ENCODE data around the gene FXYD1. TPM values are rescaled to one million over a fixed set of nuclear protein-coding genes. Genes with fewer than 3 reads are reported as not detected.

The FXYD1 gene
- total and polyA plus RNA-seq, 2 of the 8 experiments (the other 6 are each of a cell fraction or from before 2014, with no cell fraction given) = 1.6 to 8.1 TPM

- Histone ChIP-seq H3K9ac (replicated peaks in 1 of 4; ENCODE audit: extremely low read depth in 1 of 4, low read depth in 3 of 4, low read length in 3 of 4) (no peak overlapping the region), H3K4ac (replicated peaks; ENCODE audit: insufficient read length, low read depth, low read length) (no peak overlapping the region), H3K23me2 (ENCODE audit: low read depth, low read length) (no peaks in the 10 kb centered on the region), H3K56ac (replicated peaks; ENCODE audit: insufficient read length, low read depth, low read length) (no peak overlapping the region), H2BK5ac (ENCODE audit: low read depth, low read length) (no peak overlapping the region), H3K4me2 (ENCODE audit: insufficient read depth in 1 of 2, low read depth in 2 of 2, low read length in 2 of 2) (no peak overlapping the region), H4K8ac (ENCODE audit: extremely low read depth, insufficient read depth, low read length) (no peak overlapping the region; the same call in 1 of the 2 replicates), H2BK20ac (ENCODE audit: low read length) (0 out of 2 replicates have a peak overlapping the region, but pooled peaks have one; percentile 9), H3K79me1 (ENCODE audit: low read depth, low read length) (no peaks in the 10 kb centered on the region), H2BK12ac (ENCODE audit: low read depth, low read length) (peak overlapping the region; percentile 7; the same call in 1 of the 2 replicates), H3K27me3 (replicated peaks in 1 of 4; ENCODE audit: control insufficient read depth in 3 of 4, extremely low read depth in 1 of 4, insufficient read depth in 3 of 4, low read length in 3 of 4) (no peaks in the 10 kb centered on the region; a peak in 1 of 7 replicates), H3K27ac (ENCODE audit: low read depth, low read length) (no peak overlapping the region; the same call in 1 of the 2 replicates), H3K4me3 (ENCODE audit: extremely low read depth in 1 of 4, insufficient read depth in 2 of 4, low read depth in 3 of 4, low read length in 4 of 4) (no peak overlapping the region), H4K5ac (ENCODE audit: insufficient read length, low read depth, low read length) (no peak overlapping the region), H4K91ac (replicated peaks; ENCODE audit: insufficient read length, low read length) (no peak overlapping the region), H3K23ac (ENCODE audit: insufficient read length) (no peak overlapping the region), H3K79me2 (ENCODE audit: control insufficient read depth in 1 of 2, insufficient read depth in 2 of 2, low read length in 2 of 2) (no peaks in the 10 kb centered on the region), H2AFZ (ENCODE audit: low read length) (no peak overlapping the region), H3K14ac (ENCODE audit: insufficient read length) (no peak overlapping the region), H2BK120ac (replicated peaks; ENCODE audit: low read depth, low read length) (no peak overlapping the region), H2AK5ac (ENCODE audit: low read depth, low read length) (peak overlapping the region; percentile 70; the same call in 1 of the 2 replicates), H4K20me1 (replicated peaks in 1 of 2; ENCODE audit: control insufficient read depth in 1 of 2, insufficient read depth in 2 of 2, low read length in 2 of 2) (no peaks in the 10 kb centered on the region), H3K9me3 (ENCODE audit: insufficient read depth in 2 of 2, low read depth in 1 of 2, low read length in 1 of 2) (no peaks in the 10 kb centered on the region), H3K36me3 (ENCODE audit: control insufficient read depth in 2 of 4, insufficient read depth in 4 of 4, low read length in 3 of 4) (no peaks in the 10 kb centered on the region), H3K18ac (ENCODE audit: extremely low read depth, low read length) (no peak overlapping the region; the same call in 1 of the 2 replicates), H3K4me1 (replicated peaks in 1 of 4; ENCODE audit: control insufficient read depth in 3 of 4, insufficient read depth in 4 of 4, low read length in 3 of 4) (peaks cover 2 to 9% (median 6%) of the 10 kb centered on the region in 4 experiments; a peak in 5 of 7 replicates), H2BK15ac (ENCODE audit: low read length) (peak overlapping the region; percentile 19; the same call in 1 of the 2 replicates)
- FAIRE-seq = no peak
- POLR2A ChIA-PET (ENCODE audit: partially characterized antibody) = interaction anchor here (1.1 to 2.3 kb wide), 5 partner anchors 10 to 75 kb away, joined by 3 to 7 read pairs (median 4); partner anchors contain the start of genes FXYD3 and FXYD5
- CTCF ChIA-PET (ENCODE audit: partially characterized antibody) = interaction anchor here (1.6 to 3.1 kb wide), 4 partner anchors 11 to 16 kb away, joined by 6 to 22 read pairs (median 16); partner anchors contain the start of genes FXYD1, FXYD3 and LGI4
- TF ChIP-seq CHD2 (IDR thresholded peaks at IDR 0.05; ENCODE audit: low read length) (no peak), TAF7 (optimal IDR thresholded peaks at IDR 0.05; ENCODE audit: borderline replicate concordance, low read depth, low read length) (no peak), HDAC2 (IDR thresholded peaks at IDR 0.05; ENCODE audit: borderline replicate concordance in 1 of 2, low read depth in 2 of 2, low read length in 2 of 2) (no peak), BRCA1 (IDR thresholded peaks at IDR 0.05; ENCODE audit: low read depth, low read length) (no peak)
- DNase-seq (ENCODE audit: low read depth in 1 of 2, low spot score in 2 of 2) = no peak
- 92% methylated on average over 17 of the region's 35 CpGs; no CpG with 5 or more reads in 1 of the 2 experiments for WGBS, 2 experiments (ENCODE audit: extremely low coverage in 1 of 2, insufficient coverage in 1 of 2, insufficient read length in 1 of 2, insufficient replicate concordance in 2 of 2, low coverage in 1 of 2, low lambda C conversion rate in 2 of 2, missing lambda C conversion rate in 1 of 2)
Measured at GRCh38 chr19:35125749-35126623, 12.6 kb upstream of the FXYD1 start.

Measured in H1 (cell line).